Astrocyte of the cerebellum (primary cell): Measurements from ENCODE around the gene CXCL5.

Experiments used
- DNase-seq: peaks from one replicate; pipeline ENCODE4 v3.0.0-alpha.2; 2011; ENCODE audit warnings: low read depth
- H3K4me3 ChIP-seq: 2 replicates; pipeline ENCODE4 v1.5.1; 2011; ENCODE audit warnings: mild to moderate bottlenecking, low read depth, low read length, moderate library complexity
- CTCF ChIP-seq: IDR thresholded peaks from 2 replicates; pipeline ENCODE4 v1.5.1; 2012; ENCODE audit warnings: low read length, low read depth, moderate library complexity, mild to moderate bottlenecking; ENCODE audit errors: missing control alignments
- in situ Hi-C: cut with HindIII; loops from 2 replicates; pipeline ENCODE4 v1.10.0; 2017; ENCODE audit warnings: low sequenced_read_pairs

CXCL5 gene

GRCh38 chr4:74032064-74032463 is 33.6 kb upstream of the CXCL5 start:
- TF ChIP-seq CTCF = no peak
- in situ Hi-C loops = no loop called here
- H3K4me3 ChIP-seq = no peak overlapping the region
- no peak for DNase-seq

GRCh38 chr4:74031576-74031975 is 33.1 kb upstream of the CXCL5 start:
- in situ Hi-C loops = no loop called here
- TF ChIP-seq CTCF = no peak
- H3K4me3 ChIP-seq = no peak overlapping the region

DNA sequence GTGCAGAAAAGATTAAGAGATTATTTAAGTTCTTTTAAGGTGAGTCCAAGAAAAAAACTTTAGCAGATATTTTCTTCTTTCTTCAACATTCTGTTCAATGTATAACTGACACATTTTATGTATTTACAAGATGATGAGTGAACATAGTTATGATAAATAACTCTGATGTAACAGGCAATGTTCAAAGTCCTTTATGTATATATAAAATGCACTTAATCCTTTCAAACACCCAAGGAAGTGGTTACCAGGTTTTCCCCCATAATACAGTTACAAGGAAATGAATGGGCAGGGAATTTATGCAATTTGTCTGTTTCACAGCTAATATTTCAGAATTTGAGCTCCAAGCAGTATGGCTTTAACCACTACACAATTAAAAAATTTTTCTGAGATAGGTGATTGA is 31.8 kb upstream of the CXCL5 start:
- no peak for DNase-seq
- in situ Hi-C loops = no loop called here
- no peak for TF ChIP-seq CTCF

More at GRCh38 chr4:74031576-74031975, 33.1 kb upstream of the CXCL5 start:
- no peak for DNase-seq

DNA sequence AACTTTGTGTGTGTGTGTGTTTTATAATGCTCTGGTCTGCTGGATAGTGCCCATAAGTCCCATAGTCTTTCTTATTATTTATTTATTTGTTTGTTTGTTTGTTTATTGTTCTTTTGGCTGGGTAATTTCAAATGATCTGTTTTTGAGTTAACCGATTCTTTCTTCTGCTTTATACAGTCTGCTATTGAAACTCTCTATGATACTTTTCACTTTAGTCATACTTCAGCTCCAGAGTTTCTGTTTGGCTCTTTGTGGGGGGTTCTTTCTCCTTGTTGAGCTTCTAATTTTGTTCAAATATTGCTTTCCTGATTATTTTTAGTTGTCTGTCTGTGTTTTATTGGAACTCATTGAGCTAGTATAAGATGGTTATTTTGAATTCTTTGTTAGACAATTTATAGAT is 30.0 kb upstream of the CXCL5 start:
- in situ Hi-C loops = no loop called here

More for the DNA sequence above, 31.8 kb upstream of the CXCL5 start:
- H3K4me3 ChIP-seq = no peak overlapping the region

GRCh38 chr4:74023709-74024108 is 25.2 kb upstream of the CXCL5 start:
- no peak for DNase-seq
- in situ Hi-C loops = no loop called here
- no peak overlapping the region for H3K4me3 ChIP-seq
- TF ChIP-seq CTCF = no peak

More for the DNA sequence above, 30.0 kb upstream of the CXCL5 start:
- H3K4me3 ChIP-seq = no peak overlapping the region
- TF ChIP-seq CTCF = no peak
- DNase-seq = no peak

DNA sequence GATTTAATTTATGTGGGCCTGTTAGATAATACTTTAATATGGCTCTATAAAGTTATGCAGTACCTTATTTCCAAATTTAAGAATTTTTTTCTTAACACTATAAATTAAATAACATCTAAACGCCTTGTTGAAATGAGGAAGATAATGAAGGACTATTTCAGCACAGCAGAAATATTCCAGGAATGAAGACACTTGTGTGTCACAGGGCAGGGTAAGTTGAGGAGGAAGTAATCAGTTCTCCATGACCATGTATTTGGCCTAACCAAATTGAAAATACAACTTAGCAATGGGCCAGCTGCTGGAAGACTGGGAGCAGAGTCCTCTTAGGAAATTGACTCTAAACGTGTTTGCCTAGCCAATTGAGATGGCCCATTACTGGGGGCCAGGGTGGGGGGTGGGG is 23.1 kb upstream of the CXCL5 start:
- in situ Hi-C loops = no loop called here
- no peak for DNase-seq
- TF ChIP-seq CTCF = no peak
- H3K4me3 ChIP-seq = no peak overlapping the region

GRCh38 chr4:74018771-74019170 is 20.3 kb upstream of the CXCL5 start:
- no peak for TF ChIP-seq CTCF
- in situ Hi-C loops = no loop called here
- H3K4me3 ChIP-seq = no peak overlapping the region
- no peak for DNase-seq
